GM20000 (cell line): ENCODE results near the gene TM9SF2.

Experiments used
- DNase-seq: peaks from one replicate; pipeline ENCODE4 v3.0.0; 2012; ENCODE audit warnings: low spot score
- CTCF ChIP-seq: IDR thresholded peaks from 2 replicates; pipeline ENCODE4 v1.5.1; 2012; ENCODE audit warnings: mild to moderate bottlenecking, control low read depth; ENCODE audit errors: extremely low read depth, missing control alignments

The TM9SF2 gene

GRCh38 chr13:99580500-99581268 lies 79.4 kb downstream of the TM9SF2 start:
- no peak for TF ChIP-seq CTCF
- DNase-seq: no peak

GRCh38 chr13:99582511-99582910 lies 81.2 kb downstream of the TM9SF2 start:
- no peak for DNase-seq
- no peak for TF ChIP-seq CTCF

GRCh38 chr13:99585609-99586008 lies 84.3 kb downstream of the TM9SF2 start:
- no peak for TF ChIP-seq CTCF
- no peak for DNase-seq

- no peak for TF ChIP-seq CTCF
- DNase-seq: no peak
Measured at GRCh38 chr13:99587021-99587420, 85.7 kb downstream of the TM9SF2 start.

GRCh38 chr13:99587893-99588606 lies 86.8 kb downstream of the TM9SF2 start:
- no peak for DNase-seq
- TF ChIP-seq CTCF: no peak

GRCh38 chr13:99589575-99589974 lies 88.3 kb downstream of the TM9SF2 start:
- no peak for DNase-seq
- TF ChIP-seq CTCF: no peak

- no peak for DNase-seq
- TF ChIP-seq CTCF: no peak
Measured at GRCh38 chr13:99590519-99591011, 89.3 kb downstream of the TM9SF2 start.
